Loucy (cell line): Measurements from ENCODE around the gene KRAS.

Experiments
- H2AFZ ChIP-seq: fragments of 200-600 bp; sonication (generic); 2 replicates; pipeline ENCODE4 v1.6.0; 2016; ENCODE audit warnings: antibody characterized with exemption, mild to moderate bottlenecking, low read length, moderate library complexity
- H3F3A ChIP-seq: fragments of 200-600 bp; 2 replicates; pipeline ENCODE4 v1.6.0; 2016; ENCODE audit warnings: antibody characterized with exemption, low read depth, mild to moderate bottlenecking
- H3K27me3 ChIP-seq: fragments of 200-600 bp; sonication (generic); 2 replicates; pipeline ENCODE4 v1.6.1; 2014; ENCODE audit warnings: low read length, mild to moderate bottlenecking; ENCODE audit not compliant: insufficient read depth, poor library complexity, severe bottlenecking
- H3K36me3 ChIP-seq: fragments of 200-600 bp; sonication (generic); 2 replicates; pipeline ENCODE4 v1.6.1; 2016; ENCODE audit warnings: low read length; ENCODE audit not compliant: insufficient read depth
- H3K4me1 ChIP-seq: fragments of 200-600 bp; sonication (generic); 2 replicates; pipeline ENCODE4 v1.5.1; 2014; ENCODE audit warnings: low read length, mild to moderate bottlenecking; ENCODE audit not compliant: insufficient read depth, poor library complexity, severe bottlenecking
- H3K4me2 ChIP-seq: fragments of 200-600 bp; sonication (generic); 2 replicates; pipeline ENCODE4 v1.6.0; 2014; ENCODE audit warnings: antibody characterized with exemption, low read length, low read depth, mild to moderate bottlenecking; ENCODE audit not compliant: poor library complexity, severe bottlenecking
- H3K4me3 ChIP-seq: fragments of 200-600 bp; sonication (generic); 2 replicates; pipeline ENCODE4 v1.5.1; 2014; ENCODE audit warnings: low read length, mild to moderate bottlenecking, mixed read lengths; ENCODE audit not compliant: poor library complexity, severe bottlenecking
- H3K79me2 ChIP-seq: fragments of 200-600 bp; sonication (generic); 2 replicates; pipeline ENCODE4 v1.6.1; 2014; ENCODE audit warnings: low read length; ENCODE audit not compliant: insufficient read depth
- H3K9ac ChIP-seq: fragments of 200-600 bp; sonication (generic); 2 replicates; pipeline ENCODE4 v1.6.0; 2014; ENCODE audit warnings: mild to moderate bottlenecking, low read depth, low read length, moderate library complexity; ENCODE audit not compliant: poor library complexity, severe bottlenecking
- H3K9me2 ChIP-seq: fragments of 200-600 bp; sonication (generic); replicated peaks from 2 replicates; pipeline ENCODE4 v1.6.1; 2016; ENCODE audit warnings: low read depth, low read length, mixed read lengths
- H3K9me3 ChIP-seq: fragments of 200-600 bp; sonication (generic); 2 replicates; pipeline ENCODE4 v1.6.1; 2014; ENCODE audit warnings: mild to moderate bottlenecking, antibody characterized with exemption, low read length, low read depth; ENCODE audit not compliant: insufficient read depth
- H4K20me1 ChIP-seq: fragments of 200-600 bp; sonication (generic); 2 replicates; pipeline ENCODE4 v1.6.0; 2014; ENCODE audit warnings: antibody characterized with exemption, low read length, mild to moderate bottlenecking; ENCODE audit not compliant: insufficient read depth, poor library complexity, severe bottlenecking
- EZH2phosphoT487 ChIP-seq: fragments of 200-600 bp; IDR thresholded peaks from 2 replicates; pipeline ENCODE4 v1.6.1; 2018; ENCODE audit warnings: antibody characterized with exemption, mild to moderate bottlenecking, moderate library complexity, borderline replicate concordance
- TF ChIP-seq, protein P1 (sequence below): fragments of 200-600 bp; sonication (generic); conservative IDR thresholded peaks from 2 replicates; pipeline ENCODE4 v1.5.1; 2014; ENCODE audit warnings: mild to moderate bottlenecking, antibody characterized with exemption, low read length

Gene KRAS

DNA sequence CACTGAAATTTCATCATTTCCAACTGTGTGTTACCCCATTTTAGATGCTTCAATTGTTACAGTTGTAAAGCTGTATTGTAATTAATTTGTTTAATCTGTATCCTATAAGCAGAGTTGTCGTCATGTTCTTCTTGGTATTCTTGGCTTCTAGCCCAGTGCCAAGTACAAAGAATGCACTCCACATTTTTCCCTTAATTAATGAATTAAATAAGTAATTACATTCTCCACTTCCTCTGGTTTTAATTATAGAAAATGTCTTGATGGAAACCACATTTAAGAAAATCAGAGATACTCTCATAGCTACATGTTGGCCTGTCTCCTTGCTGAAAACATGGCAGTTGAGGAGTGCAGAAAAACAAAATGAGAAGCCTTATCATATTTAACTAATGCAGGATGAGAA lies 56.5 kb downstream of the KRAS start:
- Histone ChIP-seq H3K79me2 (peaks cover 13% of the 10 kb centered on the region), H3K9me2 (no peaks in the 10 kb centered on the region), H3K4me1 (peaks cover 14% of the 10 kb centered on the region), H3K4me3 (peak overlapping the region; percentile 82), H3K27me3 (no peaks in the 10 kb centered on the region), H3K4me2 (peak overlapping the region; percentile 87), H3K9ac (no peak overlapping the region), H2AFZ (no peak overlapping the region), H3K36me3 (no peaks in the 10 kb centered on the region), H3F3A (no peaks in the 10 kb centered on the region), H4K20me1 (peaks cover 6% of the 10 kb centered on the region), H3K9me3 (no peaks in the 10 kb centered on the region)
- TF ChIP-seq, protein P1, sequence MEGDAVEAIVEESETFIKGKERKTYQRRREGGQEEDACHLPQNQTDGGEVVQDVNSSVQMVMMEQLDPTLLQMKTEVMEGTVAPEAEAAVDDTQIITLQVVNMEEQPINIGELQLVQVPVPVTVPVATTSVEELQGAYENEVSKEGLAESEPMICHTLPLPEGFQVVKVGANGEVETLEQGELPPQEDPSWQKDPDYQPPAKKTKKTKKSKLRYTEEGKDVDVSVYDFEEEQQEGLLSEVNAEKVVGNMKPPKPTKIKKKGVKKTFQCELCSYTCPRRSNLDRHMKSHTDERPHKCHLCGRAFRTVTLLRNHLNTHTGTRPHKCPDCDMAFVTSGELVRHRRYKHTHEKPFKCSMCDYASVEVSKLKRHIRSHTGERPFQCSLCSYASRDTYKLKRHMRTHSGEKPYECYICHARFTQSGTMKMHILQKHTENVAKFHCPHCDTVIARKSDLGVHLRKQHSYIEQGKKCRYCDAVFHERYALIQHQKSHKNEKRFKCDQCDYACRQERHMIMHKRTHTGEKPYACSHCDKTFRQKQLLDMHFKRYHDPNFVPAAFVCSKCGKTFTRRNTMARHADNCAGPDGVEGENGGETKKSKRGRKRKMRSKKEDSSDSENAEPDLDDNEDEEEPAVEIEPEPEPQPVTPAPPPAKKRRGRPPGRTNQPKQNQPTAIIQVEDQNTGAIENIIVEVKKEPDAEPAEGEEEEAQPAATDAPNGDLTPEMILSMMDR = no peak
- no peak for TF ChIP-seq EZH2phosphoT487

DNA sequence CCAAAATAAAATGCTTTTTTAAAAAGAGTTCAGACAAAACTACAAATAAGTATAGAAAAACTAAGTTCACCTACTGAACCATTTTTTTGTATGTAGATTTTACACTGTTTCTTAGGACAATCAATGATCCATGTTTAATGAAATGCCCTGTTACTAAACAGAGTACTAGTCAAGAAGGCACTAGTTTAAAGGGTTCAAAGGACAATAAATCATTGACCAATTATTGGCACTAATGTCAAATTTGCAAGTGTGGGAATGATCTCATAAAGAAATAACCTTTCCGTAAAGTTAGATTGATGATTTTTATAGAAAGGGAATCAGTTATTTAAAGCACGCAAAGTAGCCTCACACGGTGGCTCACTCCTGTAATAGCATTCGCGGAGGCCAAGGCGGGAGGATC lies 59.9 kb downstream of the KRAS start:
- H3K36me3 ChIP-seq = no peaks in the 10 kb centered on the region
- no peaks in the 10 kb centered on the region for H3K27me3 ChIP-seq
- no peaks in the 10 kb centered on the region for H3K9me3 ChIP-seq
- TF ChIP-seq EZH2phosphoT487 = no peak
- TF ChIP-seq, protein P1 = no peak
- H3K9me2 ChIP-seq = no peaks in the 10 kb centered on the region
- no peak overlapping the region for H3K4me2 ChIP-seq
- H3K4me3 ChIP-seq = no peak overlapping the region
- H2AFZ ChIP-seq = no peak overlapping the region
- H4K20me1 ChIP-seq = no peaks in the 10 kb centered on the region
- H3K79me2 ChIP-seq = peaks cover 3% of the 10 kb centered on the region
- H3K4me1 ChIP-seq = peaks cover 5% of the 10 kb centered on the region
- H3K9ac ChIP-seq = no peak overlapping the region
- no peaks in the 10 kb centered on the region for H3F3A ChIP-seq

DNA sequence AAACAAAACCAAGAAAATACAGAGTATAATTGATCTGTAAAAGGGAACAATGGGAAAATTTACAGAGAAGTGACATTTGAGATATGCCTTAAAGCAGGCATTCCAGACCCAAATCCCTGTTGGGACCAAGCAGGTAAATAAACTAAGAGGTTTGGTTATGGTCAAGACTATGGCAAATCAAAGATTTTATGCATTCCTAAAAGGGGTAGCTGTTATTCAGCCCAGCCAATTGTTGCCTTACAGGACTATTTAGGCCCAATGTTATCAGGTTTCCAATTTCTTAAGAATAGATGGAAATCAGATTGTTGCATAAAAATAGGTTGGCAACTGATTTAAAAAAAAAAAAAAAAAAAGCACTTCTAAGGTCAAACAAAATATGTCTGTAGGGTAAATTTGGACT lies 61.1 kb downstream of the KRAS start:
- Histone ChIP-seq H3F3A (no peaks in the 10 kb centered on the region), H4K20me1 (no peaks in the 10 kb centered on the region), H3K4me3 (no peak overlapping the region), H3K79me2 (no peaks in the 10 kb centered on the region), H3K9me2 (no peaks in the 10 kb centered on the region), H3K36me3 (no peaks in the 10 kb centered on the region), H2AFZ (no peak overlapping the region), H3K4me2 (no peak overlapping the region), H3K9ac (no peak overlapping the region), H3K27me3 (no peaks in the 10 kb centered on the region), H3K9me3 (no peaks in the 10 kb centered on the region), H3K4me1 (peaks cover 3% of the 10 kb centered on the region)
- TF ChIP-seq, protein P1 = no peak
- TF ChIP-seq EZH2phosphoT487 = no peak
